EH (cell line): ENCODE results near the gene ZBTB7C.
"Not testable (repeated sequence)": the region's sequence is repeated elsewhere in the genome, so short reads cannot be mapped to it uniquely, and the experiment has no call there.

Experiments used
- DNase-seq: peaks from one replicate; pipeline ENCODE4 v3.0.0-alpha.2; 2015; ENCODE audit warnings: low read depth

Gene ZBTB7C

DNA sequence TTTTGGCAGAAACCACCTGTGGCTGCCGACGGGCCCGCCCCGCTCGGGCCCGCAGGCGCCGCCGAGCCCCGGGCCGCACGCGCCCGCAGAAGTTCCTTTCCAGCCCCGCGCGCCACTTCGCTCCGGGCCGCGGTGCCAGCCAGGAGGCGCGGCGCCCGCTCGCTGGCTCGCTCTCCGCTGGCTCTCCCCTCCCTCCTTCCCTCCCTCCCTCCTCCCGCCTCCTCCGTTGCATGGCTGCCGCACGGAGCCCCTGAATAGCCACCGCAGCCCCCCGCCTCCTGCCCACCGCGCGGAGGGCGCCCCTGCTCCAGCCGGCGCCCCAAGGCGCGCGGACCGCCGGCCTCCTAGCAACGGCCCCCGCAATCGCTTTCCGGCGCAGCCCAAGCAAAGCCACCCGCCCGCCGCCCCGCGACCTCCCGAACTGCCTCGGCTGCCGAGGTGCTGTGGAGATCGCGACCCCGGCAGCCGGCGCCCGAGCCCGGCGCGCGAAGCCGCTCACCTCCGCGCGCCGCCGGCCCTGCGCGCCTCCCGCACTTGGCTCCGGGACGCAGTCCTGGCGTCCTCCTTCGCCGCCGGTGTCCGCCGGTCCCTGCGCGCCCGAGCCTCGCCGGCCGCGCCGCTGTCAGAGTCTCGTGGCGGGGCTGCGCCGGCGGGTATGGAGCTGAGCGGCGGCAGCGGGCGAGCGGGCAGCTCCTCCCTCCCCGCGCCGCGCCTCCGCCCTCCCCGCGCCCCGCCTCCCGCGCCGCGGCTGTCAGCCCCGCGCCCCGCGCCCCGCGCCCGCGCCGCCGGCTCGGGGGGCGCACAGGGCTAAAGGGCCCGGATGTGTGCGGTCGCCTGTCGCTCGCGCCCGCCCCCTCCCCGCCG, at the start of gene ZBTB7C:
ZBTB7C (minus strand) TSS at position 657 of the 864 bp plus-strand sequence.
- DNase-seq, result peak; percentile 28

DNA sequence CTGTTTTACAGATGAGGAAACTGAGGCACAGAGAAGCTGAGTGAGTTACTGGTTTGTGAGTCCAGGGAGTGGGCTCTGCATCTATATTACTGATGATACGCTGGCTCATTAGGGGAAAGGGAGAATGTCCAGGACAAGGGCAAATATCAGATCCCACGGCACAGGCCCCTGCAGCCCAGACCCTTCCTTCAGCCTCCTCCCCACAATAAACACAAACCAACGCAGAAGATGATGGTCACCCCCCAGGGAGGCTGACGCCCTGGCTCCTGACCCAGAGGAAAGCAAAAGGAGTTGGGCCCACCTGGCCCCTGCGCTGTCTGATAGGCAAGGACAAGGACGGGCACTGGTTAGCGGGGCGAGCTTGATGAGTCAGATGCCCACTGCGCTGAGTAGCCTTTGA, 47.7 kb upstream of the ZBTB7C start:
- no peak for DNase-seq

DNA sequence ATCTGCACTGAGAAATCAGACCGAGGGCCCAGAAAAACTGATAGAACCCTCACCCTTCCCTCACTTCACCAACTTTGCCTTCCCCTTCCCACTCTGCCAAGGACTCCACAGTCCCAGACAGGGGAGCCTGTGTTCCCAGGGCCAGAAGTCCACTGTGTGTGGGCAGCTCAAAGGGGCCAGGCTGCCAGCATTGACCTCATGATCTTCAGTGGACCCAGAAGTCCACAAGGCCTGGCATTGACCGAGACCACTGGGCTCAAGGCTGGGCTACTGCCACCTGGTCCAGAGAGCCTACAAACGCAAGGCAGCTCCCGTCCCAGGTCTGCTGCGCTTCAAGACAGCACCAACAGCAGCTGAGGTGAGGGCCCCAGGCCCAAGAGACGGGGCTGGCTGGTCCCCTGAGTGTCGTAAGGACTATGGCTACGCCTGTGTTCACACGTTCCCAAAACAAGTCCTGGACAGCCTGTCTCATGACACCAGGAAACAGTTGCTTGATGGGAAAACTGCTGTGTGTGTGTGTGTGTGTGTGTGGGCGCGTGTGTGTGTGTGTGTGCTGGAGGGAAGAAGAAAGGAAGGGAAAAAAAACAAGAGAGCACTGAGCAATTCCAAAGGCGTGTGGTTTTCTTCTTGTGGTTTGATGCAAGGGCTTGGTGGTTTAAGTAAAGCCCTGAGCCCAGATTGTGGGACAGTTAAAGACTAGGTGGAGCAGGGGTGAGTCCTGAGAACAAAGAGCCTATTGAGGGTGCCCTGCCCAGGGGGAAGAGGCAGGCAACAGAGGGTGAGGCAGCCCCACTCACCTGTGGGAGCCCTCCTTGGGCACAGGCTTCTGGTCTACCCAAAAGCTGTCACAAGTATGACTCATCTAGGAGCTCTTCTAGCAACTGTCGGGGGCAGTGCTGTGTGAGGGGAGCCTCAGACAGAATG, 46.6 kb upstream of the ZBTB7C start:
- peak; percentile 87 for DNase-seq

DNA sequence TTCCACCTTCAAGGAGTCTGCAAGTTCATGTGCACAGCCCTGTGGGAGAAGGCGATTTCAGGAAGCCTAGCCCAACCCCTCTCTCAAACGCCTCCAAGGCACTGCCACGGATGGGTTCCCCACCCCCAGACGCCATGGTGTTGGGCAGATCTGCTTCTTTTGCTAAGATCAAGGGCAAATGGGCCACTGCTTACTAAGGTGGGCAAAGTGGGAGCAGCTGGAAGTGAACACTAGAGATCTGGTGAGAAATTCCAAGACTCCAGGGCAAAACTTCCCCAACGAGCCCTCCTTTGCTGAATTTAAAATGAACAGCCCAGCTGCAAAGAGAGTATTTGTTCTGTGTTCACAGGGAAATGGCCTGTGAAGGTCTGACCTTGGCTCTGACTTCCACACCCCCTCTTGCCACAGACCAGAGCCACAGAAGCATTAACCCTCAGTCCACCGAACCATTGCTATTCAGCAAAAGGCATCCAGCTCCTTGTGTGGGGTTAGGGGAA, 45.1 kb upstream of the ZBTB7C start:
- DNase-seq, result no peak

DNA sequence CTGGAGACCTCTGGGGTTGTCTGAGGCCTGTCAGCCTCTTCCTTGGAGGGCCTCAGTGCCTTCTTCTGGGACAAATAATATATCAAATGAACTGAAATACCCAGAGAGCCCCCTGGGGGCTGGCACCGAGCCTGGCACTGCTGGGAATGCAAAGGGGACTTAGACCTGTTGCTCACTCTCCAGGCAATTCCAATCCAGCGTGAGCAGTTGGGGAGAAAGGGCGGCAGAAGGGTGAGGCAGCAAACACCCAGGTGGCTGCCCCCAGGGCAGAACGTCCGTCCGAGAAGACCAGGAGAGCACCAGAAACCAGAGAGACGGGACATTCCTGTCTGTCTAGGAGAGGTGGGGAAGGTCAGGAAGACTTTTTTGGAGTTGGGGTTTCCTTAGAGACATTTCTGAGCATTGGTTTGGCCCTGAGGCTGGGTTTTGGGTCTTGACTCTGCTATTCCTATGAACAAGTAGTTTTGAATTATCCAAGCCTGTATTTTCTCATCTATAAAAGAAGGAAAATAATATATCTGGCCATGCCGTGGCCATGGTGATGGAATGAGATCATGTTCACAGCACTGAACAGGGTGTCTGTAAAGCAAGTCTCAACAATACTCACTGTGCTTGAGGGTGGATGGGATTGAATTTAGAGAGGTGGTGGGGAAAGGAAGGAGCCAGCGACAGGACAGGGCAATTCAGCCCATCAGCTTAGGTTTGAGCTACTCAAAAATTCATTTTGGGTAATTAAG, 44.3 kb upstream of the ZBTB7C start:
- no peak for DNase-seq

DNA sequence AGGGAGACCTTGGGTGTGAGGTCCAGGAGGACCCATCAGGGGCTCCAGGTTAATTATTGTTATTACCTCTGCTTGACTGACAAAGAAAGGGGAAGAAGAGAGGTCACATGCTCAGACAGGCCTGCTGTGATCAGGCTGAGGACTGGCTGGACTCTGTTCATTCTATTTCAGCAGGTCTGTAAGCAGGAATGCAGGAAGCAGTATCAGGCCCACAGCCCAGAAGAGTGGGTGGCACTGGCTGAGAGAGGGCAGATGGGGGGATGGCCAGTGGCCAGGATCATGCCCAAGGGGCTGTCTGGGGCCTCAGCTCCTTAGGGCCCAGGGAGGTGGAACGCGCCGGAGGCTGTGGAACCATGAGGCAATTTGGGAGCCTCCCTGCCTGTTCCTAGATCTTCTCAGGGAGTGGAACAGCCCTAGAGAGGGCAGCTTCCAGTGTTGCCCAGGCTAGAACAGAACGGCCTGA, 43.7 kb upstream of the ZBTB7C start:
- peak; percentile 19 for DNase-seq

DNA sequence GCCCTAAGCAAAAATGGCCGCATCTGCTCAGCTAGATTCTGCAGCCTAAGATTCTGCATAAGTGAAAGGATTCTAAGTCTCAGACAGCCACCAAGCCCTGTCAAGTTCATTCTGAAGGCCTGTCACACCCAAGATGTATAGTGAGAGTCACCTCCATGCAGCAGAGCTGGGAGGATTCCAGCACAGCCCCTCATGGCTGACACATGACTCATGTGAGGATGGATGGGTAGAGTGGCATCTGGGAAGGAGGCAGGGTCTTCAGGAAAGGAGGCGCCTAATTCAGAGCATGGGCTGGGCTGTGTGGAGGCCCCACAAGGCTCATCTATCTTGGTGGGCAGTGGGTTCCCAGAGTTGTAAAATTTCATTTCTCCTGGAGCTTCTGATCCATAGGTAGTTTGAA, 41.5 kb upstream of the ZBTB7C start:
- DNase-seq, result no peak

DNA sequence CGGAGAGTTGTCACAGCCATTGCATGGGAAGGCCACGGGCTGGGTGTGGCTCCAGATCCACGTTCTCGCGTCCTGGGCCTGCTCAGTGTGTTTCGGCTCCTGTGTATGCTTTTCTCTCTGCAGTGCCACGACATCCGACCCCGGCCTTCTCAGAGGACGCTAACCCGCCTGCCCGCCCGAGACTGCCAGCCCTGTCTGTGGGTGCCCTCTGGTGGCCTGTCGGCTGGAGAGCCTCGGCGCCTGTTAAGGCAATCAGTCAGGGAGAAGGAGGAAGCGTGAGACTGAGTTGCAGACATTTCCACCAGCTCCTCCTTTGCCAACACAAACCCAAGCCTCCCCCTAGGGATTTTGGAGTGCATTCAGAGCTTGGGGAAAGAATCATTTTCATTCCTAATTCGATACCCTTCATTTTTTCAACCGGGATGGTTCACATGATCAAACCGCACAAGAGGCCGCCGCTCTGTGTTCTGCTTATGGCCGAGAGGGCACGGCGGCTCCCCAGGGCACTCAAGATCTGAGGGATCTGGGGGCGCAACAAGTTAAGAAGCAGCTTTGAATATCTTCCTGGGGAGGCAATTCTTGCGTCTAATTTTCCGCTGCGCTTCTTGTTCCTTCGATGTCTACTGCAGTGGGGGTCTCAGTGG, 37.5 kb upstream of the ZBTB7C start:
- peak; percentile 75 for DNase-seq

DNA sequence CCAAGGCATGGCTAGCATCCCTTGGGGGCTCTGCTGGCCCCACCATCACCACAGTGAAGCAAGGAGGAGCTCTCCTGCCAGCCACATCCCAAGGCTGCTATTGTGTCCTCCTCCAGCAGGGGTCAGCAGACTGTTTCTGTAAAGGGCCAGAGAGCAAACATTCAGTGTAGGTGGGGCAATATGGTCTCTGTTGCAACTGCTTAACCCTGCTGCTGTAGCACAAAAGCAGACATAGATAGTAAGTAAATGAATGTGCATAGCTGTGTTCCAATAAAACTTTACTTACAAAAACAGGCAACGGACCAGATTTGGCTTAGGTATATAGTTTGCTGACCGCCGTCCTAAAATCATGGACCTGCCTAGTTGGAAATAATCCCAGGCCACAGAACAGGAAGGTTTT, 36.4 kb upstream of the ZBTB7C start:
- DNase-seq, result peak; percentile 80

DNA sequence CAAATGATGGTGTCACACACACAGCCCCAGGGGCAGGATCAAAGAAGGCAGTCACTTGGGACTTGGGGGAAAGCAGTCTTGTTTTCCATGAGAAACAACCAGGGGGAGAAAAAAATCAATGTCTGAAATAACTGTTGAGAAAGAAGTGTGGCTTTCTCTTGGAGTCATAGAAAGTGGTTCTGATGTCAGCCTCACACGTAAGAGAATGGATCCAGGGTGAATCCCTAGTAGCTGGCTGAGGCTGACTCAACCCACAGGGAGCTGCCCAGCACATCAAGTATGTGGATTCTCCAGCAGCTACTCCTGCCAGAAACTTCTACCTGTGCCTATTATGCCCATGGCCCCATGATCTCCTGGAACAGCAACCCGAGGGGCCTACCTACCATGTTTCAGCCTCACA, 33.6 kb upstream of the ZBTB7C start:
- DNase-seq, result no peak

DNA sequence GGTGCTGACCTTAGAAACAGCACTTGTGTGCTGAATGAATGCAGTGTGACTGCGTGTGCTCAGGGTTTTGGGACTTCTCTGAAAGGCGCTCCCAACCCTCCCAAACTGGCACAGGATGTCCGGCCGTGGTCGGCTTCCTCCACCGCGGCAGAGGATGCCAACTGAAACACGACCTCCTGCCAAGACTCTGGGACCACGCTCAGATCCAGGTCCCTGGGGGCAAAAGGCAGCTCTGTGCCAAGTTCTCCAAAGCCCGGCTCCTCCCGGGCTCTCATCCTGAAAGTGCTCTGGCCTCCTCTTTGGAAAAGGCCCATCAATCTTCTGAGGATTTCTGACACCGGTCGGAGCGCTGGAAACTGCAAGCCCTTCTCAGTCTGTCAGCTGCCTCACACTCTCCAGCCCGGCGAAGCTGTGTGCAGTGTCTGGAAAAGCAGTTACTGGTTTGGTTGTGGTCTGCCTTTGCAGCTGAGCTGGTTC, 32.3 kb upstream of the ZBTB7C start:
- DNase-seq, result no peak

DNA sequence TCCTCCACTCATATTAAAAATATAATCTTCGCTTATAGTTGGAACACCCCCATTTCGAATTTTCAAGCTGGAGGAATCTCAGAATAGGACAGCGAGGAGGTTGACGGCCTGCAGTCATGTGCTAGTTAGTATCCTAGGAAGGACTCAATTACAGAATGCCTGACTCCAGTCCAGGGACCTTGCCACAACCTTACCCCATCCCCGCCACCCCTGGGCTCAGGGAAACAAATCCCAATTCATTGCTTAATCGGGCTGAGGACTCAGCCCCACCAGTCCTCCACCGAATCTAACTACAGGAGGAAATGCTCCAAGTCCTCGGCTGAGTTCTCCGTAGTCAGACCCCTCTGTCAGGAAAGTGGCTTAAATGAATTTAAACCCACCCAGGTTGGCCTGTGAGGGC, 31.7 kb upstream of the ZBTB7C start:
- no peak for DNase-seq

DNA sequence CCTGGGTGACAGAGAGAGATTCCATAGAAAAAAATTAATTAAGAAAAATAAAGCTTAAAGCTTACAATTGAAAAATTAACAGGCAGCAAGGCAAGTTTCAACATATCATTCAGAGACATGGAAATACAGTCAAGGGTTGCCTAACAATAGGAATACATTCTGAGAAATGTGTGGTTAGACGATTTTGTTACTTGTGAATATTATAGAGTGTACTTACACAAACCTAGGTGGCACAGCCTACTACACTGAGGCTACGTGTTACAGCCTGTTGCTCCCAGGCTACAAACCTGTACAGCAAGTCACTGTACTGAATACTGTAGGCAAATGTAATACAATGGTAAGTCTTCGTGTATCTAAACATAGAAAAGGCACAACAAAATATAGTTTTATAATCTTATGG, 27.7 kb upstream of the ZBTB7C start:
- DNase-seq, result no peak

DNA sequence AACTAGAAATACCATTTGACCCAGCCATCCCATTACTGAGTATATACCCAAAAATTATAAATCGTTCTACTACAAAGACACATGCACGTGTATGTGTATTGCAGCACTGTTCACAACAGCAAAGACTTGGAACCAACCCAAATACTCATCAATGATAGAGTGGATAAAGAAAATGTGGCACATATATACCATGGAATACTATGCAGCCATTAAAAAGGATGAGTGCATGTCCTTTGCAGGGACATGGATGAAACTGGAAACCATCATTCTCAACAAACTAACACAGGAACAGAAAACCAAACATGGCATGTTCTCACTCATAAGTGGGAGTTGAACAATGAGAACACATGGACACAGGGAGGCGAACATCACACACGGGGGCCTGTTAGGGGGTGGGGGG, 25.2 kb upstream of the ZBTB7C start:
- DNase-seq, result not testable (repeated sequence)

DNA sequence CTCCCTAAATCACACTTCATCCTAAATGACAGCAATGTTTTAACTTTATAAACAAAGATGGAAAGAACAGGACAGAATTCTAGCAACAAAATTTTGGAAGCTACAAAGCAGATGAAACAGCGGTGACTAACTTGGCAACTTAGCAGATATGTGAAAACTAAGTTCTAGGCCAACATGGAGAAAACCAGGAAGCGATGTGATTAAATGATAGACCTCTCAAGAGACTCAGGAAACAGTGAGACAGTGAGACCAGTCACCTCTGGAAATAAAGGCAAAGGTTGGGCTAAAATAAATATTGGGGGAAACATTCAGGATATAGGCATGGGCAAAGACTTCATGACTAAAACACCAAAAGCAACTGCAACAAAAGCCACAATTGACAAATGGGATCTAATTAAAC, 24.4 kb upstream of the ZBTB7C start:
- DNase-seq, result no peak

DNA sequence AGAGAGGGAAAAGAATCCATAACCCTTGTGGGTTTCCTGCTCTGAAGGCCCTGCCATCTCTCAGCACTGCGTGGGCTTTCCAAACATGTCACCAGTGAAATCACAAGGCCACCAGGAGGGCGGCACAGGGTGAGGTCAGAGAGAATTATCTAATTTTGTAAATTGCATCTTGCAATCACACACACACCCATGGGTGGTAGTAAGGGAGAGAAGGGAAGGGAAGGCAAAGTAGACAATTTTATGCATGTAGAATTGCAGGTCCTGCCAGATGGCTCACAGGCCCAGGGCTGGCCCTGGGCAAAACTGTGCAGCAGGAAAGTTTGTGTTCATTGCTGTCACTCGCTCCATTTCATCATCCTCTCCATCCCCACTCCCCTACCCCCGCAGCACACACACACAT, 21.0 kb upstream of the ZBTB7C start:
- DNase-seq, result no peak

DNA sequence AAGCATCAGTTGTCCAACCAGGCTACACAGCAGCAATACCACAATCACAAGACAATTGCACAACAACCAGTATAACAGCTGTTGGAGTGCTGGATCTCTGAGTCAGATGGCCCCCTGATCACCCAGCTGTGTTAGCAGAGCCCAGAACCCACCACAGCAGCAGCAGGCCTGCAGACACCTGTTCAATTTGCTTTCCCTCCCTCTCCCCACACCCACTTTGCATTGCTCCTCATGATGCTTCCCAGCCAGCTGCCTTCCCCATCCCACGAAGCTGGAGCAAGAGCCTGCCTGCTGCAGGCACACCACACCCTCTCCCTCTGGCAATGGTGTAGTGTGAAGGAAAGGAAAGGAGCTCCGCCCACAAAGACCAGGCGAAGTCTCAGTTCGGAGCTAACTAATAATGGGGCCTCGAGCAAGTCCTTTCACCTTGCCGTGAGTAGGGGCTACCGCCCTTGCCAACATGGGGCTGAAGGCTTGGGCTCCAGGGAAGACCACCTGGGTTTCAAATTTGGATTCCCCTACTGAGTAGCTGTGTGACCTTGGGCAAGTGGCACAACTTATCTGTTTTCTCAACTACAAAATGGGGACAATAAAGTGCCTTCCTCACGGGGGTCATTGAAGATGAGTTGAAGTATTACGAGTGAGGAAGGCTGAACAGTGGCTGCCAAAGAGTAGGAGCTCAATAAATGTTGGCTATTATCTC, 19.4 kb upstream of the ZBTB7C start:
- no peak for DNase-seq

DNA sequence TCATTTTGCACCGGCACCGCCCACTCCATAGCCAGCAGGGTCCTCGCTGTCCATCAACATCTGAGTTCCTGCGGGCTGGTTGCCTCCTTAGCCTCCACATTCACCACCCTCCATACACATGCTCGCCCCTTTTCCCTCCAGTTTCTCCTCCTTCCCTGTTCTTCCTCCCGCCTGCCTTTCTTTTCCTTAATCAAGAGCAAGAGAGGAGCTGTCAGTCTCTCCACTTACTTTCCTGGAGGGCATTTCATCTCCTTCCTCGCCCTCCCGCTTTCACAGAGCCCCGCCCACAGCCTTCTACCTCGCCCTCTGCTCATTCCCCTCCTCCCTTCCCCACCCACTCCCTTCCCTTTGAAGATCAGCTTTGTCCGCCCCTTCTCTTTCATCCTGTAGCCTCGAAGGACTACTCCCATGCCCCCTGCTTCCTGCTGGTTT, 13.8 kb upstream of the ZBTB7C start:
- DNase-seq, result no peak

DNA sequence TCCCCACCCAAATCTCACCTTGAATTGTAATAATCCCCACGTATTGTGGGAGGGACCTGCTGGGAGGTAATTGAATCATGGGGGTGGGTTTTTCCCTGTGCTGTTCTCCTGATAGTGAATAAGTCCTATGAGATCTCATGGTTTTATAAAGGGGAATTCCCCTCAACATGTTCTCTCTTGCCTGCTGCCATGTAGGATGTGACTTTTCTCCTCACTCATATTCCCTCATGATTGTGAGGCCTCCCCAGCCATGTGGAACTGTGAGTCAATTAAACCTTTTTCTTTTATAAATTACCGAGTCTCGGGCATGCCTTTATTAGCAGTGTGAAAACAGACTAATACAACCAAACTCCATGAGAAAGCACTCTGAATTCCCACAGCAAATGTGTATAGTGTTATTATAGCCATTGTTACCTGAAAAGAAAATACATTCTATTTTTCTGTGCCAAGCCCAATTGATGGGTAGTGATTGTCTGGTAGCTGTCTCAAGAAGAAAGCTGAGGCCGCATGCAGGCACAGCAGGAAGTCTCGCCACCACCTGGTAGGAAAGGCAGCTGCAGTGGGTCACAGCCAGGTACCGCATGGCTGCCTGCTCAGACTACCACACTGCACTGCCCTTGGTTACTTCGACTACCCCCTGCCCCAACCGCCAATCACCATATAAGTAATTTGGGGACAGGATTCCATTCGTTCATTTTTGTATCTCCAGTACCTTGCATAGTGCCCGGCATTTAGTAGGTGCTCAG, 10.3 kb upstream of the ZBTB7C start:
- DNase-seq, result no peak
